ENCODE measurements around the gene UGT1A9.
"Not testable (repeated sequence)": the region's sequence is repeated elsewhere in the genome, so short reads cannot be mapped to it uniquely, and the experiment has no call there.

The UGT1A9 gene

DNA sequence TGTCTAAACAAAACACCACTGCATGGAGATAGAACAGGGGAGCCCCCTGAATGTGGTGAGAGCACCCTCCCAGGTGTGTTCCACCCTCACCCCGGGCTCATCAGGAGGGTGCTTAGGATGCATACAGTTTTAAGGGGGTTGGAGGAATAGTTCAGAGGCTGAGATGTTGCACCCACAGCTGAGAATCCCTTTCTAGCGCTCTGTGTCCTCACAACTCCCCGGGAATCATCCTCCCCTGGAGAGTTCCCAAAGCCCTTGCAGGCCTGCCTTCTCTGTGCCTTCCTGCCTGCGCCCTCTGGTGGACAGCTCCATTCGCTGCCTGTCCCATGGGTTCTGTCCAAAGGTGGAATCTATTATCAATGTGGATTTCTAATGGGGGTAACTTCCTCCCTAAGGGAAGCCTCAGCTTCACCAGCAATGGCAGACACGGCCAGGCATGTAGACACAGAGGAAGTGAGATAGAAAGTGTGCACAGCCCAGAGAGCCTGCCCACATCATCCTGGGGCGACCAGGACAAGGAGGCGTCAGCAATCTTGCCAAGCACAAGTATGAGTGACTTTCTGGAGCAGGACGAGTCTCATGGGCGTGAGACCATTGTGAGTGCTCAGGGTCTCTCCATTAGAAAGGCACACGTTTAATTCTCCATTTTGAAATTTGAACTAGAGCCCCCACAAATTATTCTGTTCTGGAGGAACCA lies 39.8 kb downstream of the UGT1A9 start:
- DNase-seq (ENCODE audit: low spot score) = peak; percentile 60

- DNase-seq (ENCODE audit: low spot score) = no peak
Measured at GRCh38 chr2:233712611-233713261, 41.0 kb downstream of the UGT1A9 start, which contains the start of gene UGT1A5. UGT1A5 (plus strand) TSS chr2:233712907; CDS start chr2:233712992, 85 bp downstream.

- DNase-seq (ENCODE audit: low spot score) = no peak
Measured at GRCh38 chr2:233713262-233713615, 41.5 kb downstream of the UGT1A9 start.

- DNase-seq (ENCODE audit: low spot score) = no peak
Measured at GRCh38 chr2:233714121-233714520, 42.4 kb downstream of the UGT1A9 start.

DNA sequence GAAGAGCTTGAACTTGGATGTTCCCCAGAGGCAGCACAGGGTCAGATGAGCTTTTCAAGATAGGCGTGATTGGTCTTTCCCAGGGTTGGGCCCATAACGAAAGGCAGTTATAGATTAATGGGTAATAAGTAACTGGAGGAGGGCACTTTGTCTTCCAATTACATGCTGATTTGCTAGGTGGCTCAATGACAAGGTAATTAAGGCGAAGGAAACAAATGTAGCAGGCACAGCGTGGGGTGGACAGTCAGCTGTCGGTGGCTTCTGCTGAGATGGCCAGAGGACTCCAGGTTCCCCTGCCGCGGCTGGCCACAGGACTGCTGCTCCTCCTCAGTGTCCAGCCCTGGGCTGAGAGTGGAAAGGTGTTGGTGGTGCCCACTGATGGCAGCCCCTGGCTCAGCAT lies 46.9 kb downstream of the UGT1A9 start, which contains the start of gene UGT1A4:
Gene UGT1A4 (plus strand): TSS at position 185 of the 400 bp plus-strand sequence. CDS start 85 bp downstream, at position 270.
- DNase-seq (ENCODE audit: low spot score) = no peak

DNA sequence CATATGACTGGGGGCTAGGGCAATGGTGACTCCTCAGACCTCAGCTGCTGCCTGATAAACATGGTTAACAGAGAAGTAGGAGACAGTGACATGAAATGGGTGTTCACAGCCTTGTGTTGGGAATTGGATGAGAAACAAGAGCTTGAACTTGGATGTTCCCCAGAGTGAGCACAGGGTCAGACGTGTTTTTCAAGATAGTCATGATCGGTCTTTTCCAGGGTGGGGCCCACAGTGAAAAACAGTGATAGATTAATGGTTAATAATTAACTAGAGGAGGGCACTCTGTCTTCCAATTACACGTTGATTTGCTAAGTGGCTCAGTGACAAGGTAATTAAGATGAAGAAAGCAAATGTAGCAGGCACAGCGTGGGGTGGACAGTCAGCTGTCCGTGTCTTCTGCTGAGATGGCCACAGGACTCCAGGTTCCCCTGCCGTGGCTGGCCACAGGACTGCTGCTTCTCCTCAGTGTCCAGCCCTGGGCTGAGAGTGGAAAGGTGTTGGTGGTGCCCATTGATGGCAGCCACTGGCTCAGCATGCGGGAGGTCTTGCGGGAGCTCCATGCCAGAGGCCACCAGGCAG lies 57.1 kb downstream of the UGT1A9 start, which contains the start of gene UGT1A3:
Gene UGT1A3 (plus strand): TSS at position 320 of the 579 bp plus-strand sequence. CDS start 85 bp downstream, at position 405.
- no peak for DNase-seq (ENCODE audit: low spot score)

DNA sequence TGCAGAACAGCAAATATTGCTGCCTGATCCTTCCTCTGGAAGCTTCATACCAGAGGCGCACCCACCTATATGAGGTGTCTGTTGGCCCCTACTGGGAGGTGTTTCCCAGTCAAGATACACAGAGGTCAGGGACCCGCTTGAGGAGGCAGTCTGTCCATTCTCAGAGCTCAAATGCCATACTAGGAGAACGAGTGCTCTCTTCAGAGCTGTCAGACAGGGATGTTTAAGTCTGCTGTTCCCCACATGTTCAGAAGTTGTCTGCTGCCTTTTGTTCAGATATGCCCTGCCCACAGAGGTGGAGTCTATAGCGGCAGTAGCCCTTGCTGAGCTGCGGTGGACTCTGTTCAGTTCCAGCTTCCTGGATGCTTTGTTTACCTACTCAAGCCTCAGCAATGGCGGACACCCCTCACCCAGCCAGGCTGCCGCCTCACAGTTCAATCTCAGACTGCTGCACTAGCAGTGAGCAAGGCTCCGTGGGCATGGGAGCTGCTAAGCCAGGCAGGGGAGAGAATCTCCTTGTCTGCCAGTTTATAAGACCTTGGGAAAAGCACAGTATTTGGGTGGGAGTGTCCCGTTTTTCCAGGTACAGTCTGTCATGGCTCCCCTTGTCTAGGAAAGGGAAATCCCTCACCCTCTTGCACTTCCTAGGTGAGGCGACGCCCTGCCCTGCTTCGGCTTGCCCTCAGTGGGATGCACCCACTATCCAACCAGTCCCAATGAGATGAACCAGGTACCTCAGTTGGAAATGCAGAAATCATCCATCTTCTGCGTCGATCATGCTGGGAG lies 65.4 kb downstream of the UGT1A9 start:
- DNase-seq (ENCODE audit: low spot score) = not testable (repeated sequence)

- no peak for DNase-seq (ENCODE audit: low spot score)
Measured at GRCh38 chr2:233740870-233741269, 69.2 kb downstream of the UGT1A9 start.

DNA sequence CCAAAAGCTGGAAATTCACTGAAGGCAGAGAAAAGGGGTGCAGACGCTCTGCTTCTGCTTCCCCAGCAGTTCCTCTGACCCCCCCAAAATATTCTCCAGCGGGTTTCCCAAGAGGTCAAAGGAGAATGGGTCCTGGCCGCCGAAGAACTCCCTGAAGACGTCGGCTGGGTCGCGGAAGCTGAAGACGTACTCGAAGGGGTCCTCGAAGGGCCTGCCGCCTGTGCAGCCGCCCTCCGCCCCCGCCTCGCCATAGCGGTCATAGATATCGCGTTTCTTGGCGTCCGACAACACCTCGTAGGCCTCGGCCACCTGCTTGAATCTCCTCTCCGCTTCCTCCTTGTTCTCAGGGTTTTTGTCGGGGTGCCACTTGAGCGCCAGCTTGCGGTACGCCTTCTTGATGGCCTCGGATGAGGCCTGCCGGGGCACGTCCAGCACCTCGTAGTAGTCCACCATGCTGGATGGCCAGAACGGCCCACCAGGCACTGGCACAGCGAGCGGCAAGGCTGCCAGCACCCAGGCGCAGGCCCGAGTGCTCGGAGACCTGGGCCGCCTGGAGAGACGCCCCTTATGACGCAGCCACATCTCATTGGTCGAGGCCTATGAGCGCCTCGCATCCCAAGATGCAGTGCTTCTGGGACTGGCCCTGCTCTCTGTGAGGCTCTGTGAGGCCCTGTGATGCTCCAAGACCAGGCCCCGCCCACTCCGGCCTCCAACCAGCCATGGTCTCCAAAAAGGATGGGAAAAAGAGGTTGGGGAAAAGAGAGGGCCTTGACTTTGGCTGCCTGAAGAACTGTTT lies 72.0 kb downstream of the UGT1A9 start:
- DNase-seq (ENCODE audit: low spot score) = no peak

GRCh38 chr2:233745073-233745755 lies 73.5 kb downstream of the UGT1A9 start:
- no peak for DNase-seq (ENCODE audit: low spot score)

GRCh38 chr2:233745838-233746237 lies 74.1 kb downstream of the UGT1A9 start:
- DNase-seq (ENCODE audit: low spot score) = not testable (repeated sequence)

- no peak for DNase-seq (ENCODE audit: low spot score)
Measured at GRCh38 chr2:233746475-233747282, 75.0 kb downstream of the UGT1A9 start.

DNA sequence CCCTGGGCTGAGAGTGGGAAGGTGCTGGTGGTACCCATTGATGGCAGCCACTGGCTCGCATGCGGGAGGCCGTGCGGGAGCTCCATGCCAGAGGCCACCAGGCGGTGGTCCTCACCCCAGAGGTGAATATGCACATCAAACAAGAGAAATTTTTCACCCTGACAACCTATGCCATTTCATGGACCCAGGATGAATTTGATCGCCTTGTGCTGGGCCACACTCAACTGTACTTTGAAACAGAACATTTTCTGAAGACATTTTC lies 75.5 kb downstream of the UGT1A9 start:
- no peak for DNase-seq (ENCODE audit: low spot score)

DNA sequence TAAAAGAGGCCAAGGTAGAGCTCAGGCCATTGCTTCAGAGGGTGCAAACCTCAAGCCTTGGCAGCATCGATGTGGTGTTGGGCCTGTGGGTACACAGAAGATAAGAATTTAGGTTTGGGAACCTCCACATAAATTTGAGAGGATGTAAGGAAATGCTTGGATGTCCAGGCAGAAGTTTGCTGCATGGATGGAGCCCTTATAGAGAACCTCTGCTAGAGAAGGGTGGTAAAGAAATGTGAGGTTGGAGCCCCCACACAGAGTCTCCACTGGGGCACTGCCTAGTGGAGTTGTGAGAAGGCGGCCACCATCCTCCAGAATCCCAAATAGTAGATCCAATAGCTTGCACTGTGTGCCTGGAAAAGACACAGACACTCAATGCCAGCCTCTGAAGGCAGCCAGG lies 79.0 kb downstream of the UGT1A9 start:
- DNase-seq (ENCODE audit: low spot score) = not testable (repeated sequence)

- DNase-seq (ENCODE audit: low spot score) = not testable (repeated sequence)
Measured at GRCh38 chr2:233751212-233752009, 79.7 kb downstream of the UGT1A9 start.

DNA sequence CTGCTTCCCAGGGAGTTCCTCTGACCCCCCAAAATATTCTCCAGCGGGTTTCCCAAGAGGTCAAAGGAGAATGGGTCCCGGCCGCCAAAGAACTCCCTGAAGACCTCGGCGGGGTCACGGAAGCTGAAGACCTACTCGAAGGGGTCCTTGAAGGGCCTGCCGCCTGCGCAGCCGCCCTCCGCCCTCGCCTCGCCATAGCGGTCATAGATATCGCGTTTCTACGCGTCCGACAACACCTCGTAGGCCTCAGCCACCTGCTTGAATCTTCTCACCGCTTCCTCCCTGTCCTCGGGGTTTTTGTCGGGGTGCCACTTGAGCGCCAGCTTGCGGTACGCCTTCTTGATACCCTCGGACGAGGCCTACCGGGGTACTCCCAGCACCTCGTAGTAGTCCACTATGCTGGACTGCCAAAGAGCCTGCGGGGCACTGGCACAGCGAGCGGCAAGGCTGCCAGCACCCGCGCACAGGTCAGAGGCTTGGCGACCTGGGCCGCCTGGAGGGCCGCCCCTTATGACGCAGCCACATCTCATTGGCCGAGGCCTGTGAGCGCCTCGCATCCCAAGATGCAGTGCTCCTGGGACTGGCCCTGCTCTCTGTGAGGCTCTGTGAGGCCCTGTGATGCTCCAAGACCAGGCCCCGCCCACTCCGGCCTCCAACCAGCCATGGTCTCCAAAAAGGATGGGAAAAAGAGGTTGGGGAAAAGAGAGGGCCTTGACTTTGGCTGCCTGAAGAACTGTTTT lies 83.3 kb downstream of the UGT1A9 start:
- no peak for DNase-seq (ENCODE audit: low spot score)

GRCh38 chr2:233756429-233757081 lies 84.9 kb downstream of the UGT1A9 start:
- no peak for DNase-seq (ENCODE audit: low spot score)

GRCh38 chr2:233758141-233758540 lies 86.4 kb downstream of the UGT1A9 start:
- no peak for DNase-seq (ENCODE audit: low spot score)
